ENCODE results near the gene PPP2R5D.

PPP2R5D gene

GRCh38 chr6:43061861-43062260, 77.5 kb downstream of the PPP2R5D start:
- peaks cover 11% of the 10 kb centered on the region for H3K4me1 ChIP-seq
- H2AFZ ChIP-seq: no peak overlapping the region
- H3K27me3 ChIP-seq (ENCODE audit: control insufficient read depth, insufficient read depth, low read length): no peaks in the 10 kb centered on the region
- H3K27ac ChIP-seq: no peak overlapping the region
- no peak overlapping the region for H3K4me2 ChIP-seq (ENCODE audit: low read length)
- no peaks in the 10 kb centered on the region for H3K9me3 ChIP-seq (ENCODE audit: control insufficient read depth, low read length)
- H3K36me3 ChIP-seq (ENCODE audit: control insufficient read depth, insufficient read depth, low read length): no peaks in the 10 kb centered on the region
- peaks cover 20% of the 10 kb centered on the region for H3K79me2 ChIP-seq
- H3K9ac ChIP-seq: no peak overlapping the region
- H3K4me3 ChIP-seq (ENCODE audit: low read depth, low read length): no peak overlapping the region
- no peak for TF ChIP-seq CTCF (IDR thresholded peaks at IDR 0.05)
